HL-60 (cell line): ENCODE data around the gene POLH.

Experiments
- DNase-seq, 2 experiments: peaks; one replicate each; pipeline ENCODE4 v3.0.0-alpha.2; 2010 to 2020; ENCODE audit warnings: low read depth in 1 of 2, low spot score in 1 of 2
- H3K27ac ChIP-seq: fragments of 250-450 bp; sonication (Bioruptor Pico); replicated peaks from 2 replicates; pipeline ENCODE4 v1.5.1; 2020; ENCODE audit warnings: mild to moderate bottlenecking, moderate library complexity
- H3K27me3 ChIP-seq: fragments of 250-450 bp; sonication (Bioruptor Pico); 2 replicates; pipeline ENCODE4 v1.5.1; 2021; ENCODE audit warnings: mild to moderate bottlenecking, moderate library complexity; ENCODE audit not compliant: insufficient read depth, poor library complexity, severe bottlenecking
- H3K4me3 ChIP-seq: replicated peaks from 2 replicates; pipeline ENCODE4 v1.5.1; 2011; ENCODE audit warnings: mild to moderate bottlenecking, control low read depth, low read length; ENCODE audit not compliant: insufficient read depth
- GABPA ChIP-seq: IDR thresholded peaks from 2 replicates; pipeline ENCODE4 v1.6.1; 2012; ENCODE audit warnings: low read depth
- POLR2AphosphoS5 ChIP-seq: IDR thresholded peaks from 2 replicates; pipeline ENCODE4 v1.6.1; 2012; ENCODE audit warnings: low read depth
- SPI1 ChIP-seq: IDR thresholded peaks from 2 replicates; pipeline ENCODE4 v1.6.1; 2012; ENCODE audit warnings: low read depth, mild to moderate bottlenecking, borderline replicate concordance
- TF ChIP-seq, protein P1 (sequence below): IDR thresholded peaks from 2 replicates; pipeline ENCODE4 v1.6.1; 2012; ENCODE audit warnings: low read depth; ENCODE audit not compliant: insufficient replicate concordance
- TF ChIP-seq, protein P2 (sequence below): IDR thresholded peaks from one replicate; pipeline ENCODE4 v1.5.1; 2011; ENCODE audit warnings: low read length, control low read depth, inconsistent platforms; ENCODE audit not compliant: insufficient read depth

The POLH gene

DNA sequence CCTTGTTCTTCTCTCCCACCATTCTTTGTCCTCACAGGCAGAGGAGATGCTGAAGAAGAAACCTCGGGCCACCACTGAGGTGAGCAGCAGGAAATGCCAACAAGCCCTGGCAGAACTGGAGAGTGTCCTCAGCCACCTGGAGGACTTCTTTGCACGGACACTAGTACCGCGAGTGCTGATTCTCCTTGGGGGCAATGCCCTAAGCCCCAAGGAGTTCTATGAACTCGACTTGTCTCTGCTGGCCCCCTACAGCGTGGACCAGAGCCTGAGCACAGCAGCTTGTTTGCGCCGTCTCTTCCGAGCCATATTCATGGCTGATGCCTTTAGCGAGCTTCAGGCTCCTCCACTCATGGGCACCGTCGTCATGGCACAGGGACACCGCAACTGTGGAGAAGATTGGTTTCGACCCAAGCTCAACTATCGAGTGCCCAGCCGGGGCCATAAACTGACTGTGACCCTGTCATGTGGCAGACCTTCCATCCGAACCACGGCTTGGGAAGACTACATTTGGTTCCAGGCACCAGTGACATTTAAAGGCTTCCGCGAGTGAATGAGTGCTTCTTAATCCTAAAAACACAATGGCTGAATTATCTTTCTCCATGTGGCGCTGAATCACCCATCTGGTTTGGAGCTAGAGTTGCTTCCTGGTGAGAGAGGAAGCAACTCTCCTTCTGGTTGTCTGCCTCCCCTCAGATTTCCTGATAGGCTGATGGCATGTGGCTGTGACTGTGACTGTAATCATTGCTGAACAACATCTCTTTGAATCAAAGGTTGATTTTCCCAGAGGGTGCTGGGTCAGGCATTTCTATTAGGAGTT, 64.2 kb downstream of the POLH start:
- H3K27ac ChIP-seq = no peak overlapping the region
- no peak for TF ChIP-seq POLR2AphosphoS5
- TF ChIP-seq, protein P1, sequence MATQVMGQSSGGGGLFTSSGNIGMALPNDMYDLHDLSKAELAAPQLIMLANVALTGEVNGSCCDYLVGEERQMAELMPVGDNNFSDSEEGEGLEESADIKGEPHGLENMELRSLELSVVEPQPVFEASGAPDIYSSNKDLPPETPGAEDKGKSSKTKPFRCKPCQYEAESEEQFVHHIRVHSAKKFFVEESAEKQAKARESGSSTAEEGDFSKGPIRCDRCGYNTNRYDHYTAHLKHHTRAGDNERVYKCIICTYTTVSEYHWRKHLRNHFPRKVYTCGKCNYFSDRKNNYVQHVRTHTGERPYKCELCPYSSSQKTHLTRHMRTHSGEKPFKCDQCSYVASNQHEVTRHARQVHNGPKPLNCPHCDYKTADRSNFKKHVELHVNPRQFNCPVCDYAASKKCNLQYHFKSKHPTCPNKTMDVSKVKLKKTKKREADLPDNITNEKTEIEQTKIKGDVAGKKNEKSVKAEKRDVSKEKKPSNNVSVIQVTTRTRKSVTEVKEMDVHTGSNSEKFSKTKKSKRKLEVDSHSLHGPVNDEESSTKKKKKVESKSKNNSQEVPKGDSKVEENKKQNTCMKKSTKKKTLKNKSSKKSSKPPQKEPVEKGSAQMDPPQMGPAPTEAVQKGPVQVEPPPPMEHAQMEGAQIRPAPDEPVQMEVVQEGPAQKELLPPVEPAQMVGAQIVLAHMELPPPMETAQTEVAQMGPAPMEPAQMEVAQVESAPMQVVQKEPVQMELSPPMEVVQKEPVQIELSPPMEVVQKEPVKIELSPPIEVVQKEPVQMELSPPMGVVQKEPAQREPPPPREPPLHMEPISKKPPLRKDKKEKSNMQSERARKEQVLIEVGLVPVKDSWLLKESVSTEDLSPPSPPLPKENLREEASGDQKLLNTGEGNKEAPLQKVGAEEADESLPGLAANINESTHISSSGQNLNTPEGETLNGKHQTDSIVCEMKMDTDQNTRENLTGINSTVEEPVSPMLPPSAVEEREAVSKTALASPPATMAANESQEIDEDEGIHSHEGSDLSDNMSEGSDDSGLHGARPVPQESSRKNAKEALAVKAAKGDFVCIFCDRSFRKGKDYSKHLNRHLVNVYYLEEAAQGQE = no peak
- TF ChIP-seq, protein P2, sequence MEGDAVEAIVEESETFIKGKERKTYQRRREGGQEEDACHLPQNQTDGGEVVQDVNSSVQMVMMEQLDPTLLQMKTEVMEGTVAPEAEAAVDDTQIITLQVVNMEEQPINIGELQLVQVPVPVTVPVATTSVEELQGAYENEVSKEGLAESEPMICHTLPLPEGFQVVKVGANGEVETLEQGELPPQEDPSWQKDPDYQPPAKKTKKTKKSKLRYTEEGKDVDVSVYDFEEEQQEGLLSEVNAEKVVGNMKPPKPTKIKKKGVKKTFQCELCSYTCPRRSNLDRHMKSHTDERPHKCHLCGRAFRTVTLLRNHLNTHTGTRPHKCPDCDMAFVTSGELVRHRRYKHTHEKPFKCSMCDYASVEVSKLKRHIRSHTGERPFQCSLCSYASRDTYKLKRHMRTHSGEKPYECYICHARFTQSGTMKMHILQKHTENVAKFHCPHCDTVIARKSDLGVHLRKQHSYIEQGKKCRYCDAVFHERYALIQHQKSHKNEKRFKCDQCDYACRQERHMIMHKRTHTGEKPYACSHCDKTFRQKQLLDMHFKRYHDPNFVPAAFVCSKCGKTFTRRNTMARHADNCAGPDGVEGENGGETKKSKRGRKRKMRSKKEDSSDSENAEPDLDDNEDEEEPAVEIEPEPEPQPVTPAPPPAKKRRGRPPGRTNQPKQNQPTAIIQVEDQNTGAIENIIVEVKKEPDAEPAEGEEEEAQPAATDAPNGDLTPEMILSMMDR = no peak
- TF ChIP-seq SPI1 = no peak
- TF ChIP-seq GABPA = no peak
- no peak for DNase-seq
- H3K4me3 ChIP-seq = no peak overlapping the region
- no peaks in the 10 kb centered on the region for H3K27me3 ChIP-seq

DNA sequence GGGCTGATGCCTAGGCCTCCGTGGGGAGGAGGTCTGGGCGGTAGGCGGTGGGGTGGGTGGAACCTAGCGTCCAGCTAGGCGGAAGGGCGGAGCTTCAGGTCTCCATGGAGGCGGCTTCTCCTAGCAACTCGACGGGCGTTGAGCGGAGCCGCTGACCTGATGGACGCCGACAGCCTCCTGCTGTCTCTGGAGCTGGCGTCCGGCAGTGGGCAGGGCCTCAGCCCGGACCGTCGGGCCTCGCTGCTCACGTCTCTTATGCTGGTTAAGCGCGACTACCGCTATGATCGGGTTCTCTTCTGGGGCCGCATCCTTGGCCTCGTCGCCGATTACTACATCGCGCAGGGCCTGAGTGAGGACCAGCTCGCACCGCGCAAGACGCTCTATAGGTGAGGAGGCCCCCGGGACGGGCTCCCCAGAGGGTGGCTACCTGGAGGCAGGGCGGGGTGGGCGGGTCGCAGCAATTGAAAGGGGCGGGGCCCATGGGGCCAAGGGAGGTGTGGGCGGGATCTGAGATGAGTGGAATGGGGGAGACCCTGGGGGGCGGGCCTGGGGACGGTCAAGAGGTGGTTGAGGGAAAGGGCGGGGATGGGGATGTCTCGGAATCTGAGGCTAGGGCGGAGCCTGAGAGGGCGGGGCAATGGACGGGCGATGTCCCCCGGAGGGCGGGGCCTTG, 69.1 kb downstream of the POLH start, which contains the start of gene RSPH9:
Gene RSPH9 (plus strand): TSS at position 97 of the 673 bp plus-strand sequence. CDS start 63 bp downstream, at position 160.
- Histone ChIP-seq H3K4me3 (no peak within 1 kb of the TSS), H3K27ac (no peak within 1 kb of the TSS), H3K27me3 (no peaks in the 10 kb centered on the region)

DNA sequence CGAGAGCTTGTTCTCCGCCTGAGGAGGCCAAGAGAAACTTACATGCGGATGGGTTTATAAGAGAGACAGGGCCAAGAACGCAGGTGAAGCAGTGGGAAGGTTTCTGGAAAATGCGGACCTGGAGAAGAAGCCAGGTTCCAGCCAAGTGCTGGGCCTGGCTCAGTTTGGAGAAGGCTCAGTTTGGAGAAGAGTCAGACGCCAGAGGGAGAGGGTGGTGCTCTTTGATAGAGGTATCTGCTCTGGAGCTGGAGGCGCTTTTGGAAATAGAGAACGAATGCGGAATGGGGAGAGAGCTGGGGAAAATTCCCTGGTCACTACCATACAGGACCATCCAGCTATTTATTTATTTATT, 69.6 kb downstream of the POLH start:
- no peak for DNase-seq
- Histone ChIP-seq H3K27ac (no peak overlapping the region), H3K27me3 (no peaks in the 10 kb centered on the region), H3K4me3 (no peak overlapping the region)
- TF ChIP-seq, protein P1 = no peak
- TF ChIP-seq GABPA = no peak

More for the DNA sequence above, 69.1 kb downstream of the POLH start, which contains the start of gene RSPH9:
- DNase-seq = no peak
- TF ChIP-seq SPI1 = no peak

DNA sequence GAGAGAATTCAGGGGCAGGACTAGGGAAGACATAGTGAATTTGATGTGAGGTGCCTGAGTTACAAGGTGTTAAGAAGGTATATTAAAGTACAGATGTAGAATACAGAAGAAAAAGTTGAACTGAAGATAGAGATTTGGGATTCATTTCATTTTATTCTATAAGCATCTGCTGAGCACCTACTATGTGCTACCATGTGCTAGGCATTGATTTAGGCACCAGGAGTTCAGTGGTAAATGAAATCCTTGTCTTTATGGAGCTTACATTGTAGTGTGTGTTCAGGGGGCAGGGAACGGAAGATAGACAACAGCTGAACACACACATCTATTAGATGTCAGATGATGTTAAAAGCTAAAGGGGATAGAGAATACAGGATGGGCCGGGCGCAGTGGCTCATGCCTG, 71.6 kb downstream of the POLH start:
- no peaks in the 10 kb centered on the region for H3K27me3 ChIP-seq
- TF ChIP-seq, protein P1 = no peak
- TF ChIP-seq SPI1 = no peak
- no peak for TF ChIP-seq GABPA
- TF ChIP-seq, protein P2 = no peak
- TF ChIP-seq POLR2AphosphoS5 = no peak
- DNase-seq = no peak
- H3K4me3 ChIP-seq = no peak overlapping the region
- H3K27ac ChIP-seq = no peak overlapping the region
